ENCODE measurements around the gene SLC4A8. TPM values are rescaled to one million over a fixed set of nuclear protein-coding genes. Genes with fewer than 3 reads are reported as not detected.

SLC4A8 gene
- total and polyA plus RNA-seq, 9 of the 15 experiments (the other 6 are each of a cell fraction or from before 2014, with no cell fraction given) = 0.04 to 1.5 (median 0.12) TPM; not detected in 2

DNA sequence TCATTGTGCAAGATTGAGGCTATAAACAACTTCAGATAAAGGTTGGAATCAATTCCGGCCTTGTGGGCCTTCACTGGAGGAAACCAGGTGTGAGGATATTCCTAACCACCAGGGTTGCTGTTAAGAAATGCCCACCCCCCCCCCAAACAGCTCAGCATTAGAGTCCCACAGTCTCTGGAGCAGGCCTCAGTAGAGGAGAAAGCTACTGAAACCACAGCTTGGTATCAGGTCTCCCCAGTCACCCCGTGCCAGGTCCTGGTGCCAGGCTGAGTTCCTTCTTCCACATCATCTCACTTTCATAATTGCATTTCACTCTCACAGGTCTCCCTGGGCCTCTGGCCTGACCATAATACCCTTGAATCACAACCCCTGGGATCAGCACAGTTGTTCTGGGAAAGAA is 45.9 kb upstream of the SLC4A8 start:
- Histone ChIP-seq H3K36me3 (ENCODE audit: control insufficient read depth, insufficient read depth, low read length) (no peaks in the 10 kb centered on the region), H3K27me3 (ENCODE audit: control insufficient read depth in 2 of 2, insufficient read depth in 2 of 2, low read length in 2 of 2) (no peaks in the 10 kb centered on the region), H3K4me2 (ENCODE audit: insufficient read depth, low read length) (no peak overlapping the region), H3K4me1 (replicated peaks in 1 of 2; ENCODE audit: control insufficient read depth in 2 of 2, insufficient read depth in 2 of 2, low read length in 2 of 2) (peaks cover 2 to 3% of the 10 kb centered on the region in 2 experiments; a peak in 2 of 5 replicates), H3K27ac (ENCODE audit: extremely low read depth, low read depth, low read length) (no peak overlapping the region), H3K9me1 (ENCODE audit: control insufficient read depth, insufficient read depth, low read length) (no peaks in the 10 kb centered on the region), H2AFZ (ENCODE audit: low read depth, low read length) (no peak overlapping the region), H3K9me3 (replicated peaks; ENCODE audit: control insufficient read depth, insufficient read depth, low read depth, low read length) (no peaks in the 10 kb centered on the region), H3K79me2 (ENCODE audit: control insufficient read depth, insufficient read depth, low read length) (no peaks in the 10 kb centered on the region), H3K4me3 (no peak overlapping the region), H4K20me1 (replicated peaks; ENCODE audit: control insufficient read depth, insufficient read depth, low read length) (no peaks in the 10 kb centered on the region; the same call in 1 of the 2 replicates), H3K9ac (ENCODE audit: insufficient read depth in 1 of 2, low read depth in 2 of 2, low read length in 2 of 2) (no peak overlapping the region)
- POLR2A ChIA-PET = no interaction called here
- FAIRE-seq (no peak), DNase-seq (ENCODE audit: extremely low read depth in 1 of 4, low spot score in 3 of 4) (no peak), ATAC-seq (no peak)
- CTCF ChIA-PET (ENCODE audit: low intra/inter-chr PET ratio) = interaction anchor here (0.5 kb wide), 1 partner anchor 8 kb away, joined by 6 read pairs; no protein-coding TSS in a partner anchor
- BruUV-seq (replicated peaks) = no TSS peak
- TF ChIP-seq, protein P1, sequence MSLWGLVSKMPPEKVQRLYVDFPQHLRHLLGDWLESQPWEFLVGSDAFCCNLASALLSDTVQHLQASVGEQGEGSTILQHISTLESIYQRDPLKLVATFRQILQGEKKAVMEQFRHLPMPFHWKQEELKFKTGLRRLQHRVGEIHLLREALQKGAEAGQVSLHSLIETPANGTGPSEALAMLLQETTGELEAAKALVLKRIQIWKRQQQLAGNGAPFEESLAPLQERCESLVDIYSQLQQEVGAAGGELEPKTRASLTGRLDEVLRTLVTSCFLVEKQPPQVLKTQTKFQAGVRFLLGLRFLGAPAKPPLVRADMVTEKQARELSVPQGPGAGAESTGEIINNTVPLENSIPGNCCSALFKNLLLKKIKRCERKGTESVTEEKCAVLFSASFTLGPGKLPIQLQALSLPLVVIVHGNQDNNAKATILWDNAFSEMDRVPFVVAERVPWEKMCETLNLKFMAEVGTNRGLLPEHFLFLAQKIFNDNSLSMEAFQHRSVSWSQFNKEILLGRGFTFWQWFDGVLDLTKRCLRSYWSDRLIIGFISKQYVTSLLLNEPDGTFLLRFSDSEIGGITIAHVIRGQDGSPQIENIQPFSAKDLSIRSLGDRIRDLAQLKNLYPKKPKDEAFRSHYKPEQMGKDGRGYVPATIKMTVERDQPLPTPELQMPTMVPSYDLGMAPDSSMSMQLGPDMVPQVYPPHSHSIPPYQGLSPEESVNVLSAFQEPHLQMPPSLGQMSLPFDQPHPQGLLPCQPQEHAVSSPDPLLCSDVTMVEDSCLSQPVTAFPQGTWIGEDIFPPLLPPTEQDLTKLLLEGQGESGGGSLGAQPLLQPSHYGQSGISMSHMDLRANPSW (CRISPR knock-in tag; IDR thresholded peaks at IDR 0.05) = no peak
- no peak for TF ChIP-seq RBM17 (IDR thresholded peaks at IDR 0.05; ENCODE audit: borderline replicate concordance, low read depth, low read length)
- intact Hi-C loops (cut with micrococcal nuclease) = no loop called here
- in situ Hi-C loops (cut with MboI) = no loop called here
- WGBS (ENCODE audit: insufficient coverage, low coverage, missing lambda C conversion rate) = 67% methylated on average over 1 of the region's 2 CpGs

DNA sequence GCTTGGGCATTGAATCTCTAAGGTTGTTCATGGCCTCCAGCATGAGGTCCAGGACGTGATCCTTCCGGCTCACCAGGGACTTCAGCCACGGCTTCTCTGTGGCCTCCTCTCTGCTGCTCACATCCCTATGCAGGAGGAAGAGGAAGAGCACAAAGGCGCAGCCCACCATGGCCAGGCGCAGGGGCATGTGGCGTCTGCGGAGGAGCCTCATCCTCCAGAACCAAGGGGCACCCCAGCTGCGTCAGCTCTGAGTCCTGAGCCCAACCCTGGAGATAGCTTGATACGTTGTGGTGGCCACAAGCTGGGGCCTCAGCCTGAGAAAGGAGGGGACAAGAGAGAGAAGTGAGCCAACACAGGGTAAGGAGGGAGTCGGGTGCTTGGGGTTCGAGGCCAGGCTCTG is 45.1 kb upstream of the SLC4A8 start:
- H3K79me2 ChIP-seq (ENCODE audit: control insufficient read depth, insufficient read depth, low read length) = no peaks in the 10 kb centered on the region
- no peak overlapping the region for H3K9ac ChIP-seq (ENCODE audit: insufficient read depth in 1 of 2, low read depth in 2 of 2, low read length in 2 of 2)
- 55% methylated on average over 10 of the region's 11 CpGs for WGBS (ENCODE audit: insufficient coverage, low coverage, missing lambda C conversion rate)
- POLR2A ChIA-PET = interaction anchor here (1.8 kb wide), 1 partner anchor 9 kb away, joined by 7 read pairs; no protein-coding TSS in a partner anchor
- ATAC-seq = no peak
- no peak overlapping the region for H3K27ac ChIP-seq (ENCODE audit: extremely low read depth, low read depth, low read length)
- no peak overlapping the region for H2AFZ ChIP-seq (ENCODE audit: low read depth, low read length)
- no peaks in the 10 kb centered on the region for H3K9me3 ChIP-seq (replicated peaks; ENCODE audit: control insufficient read depth, insufficient read depth, low read depth, low read length)
- no TSS peak for BruUV-seq (replicated peaks)
- FAIRE-seq = no peak
- CTCF ChIA-PET (ENCODE audit: low intra/inter-chr PET ratio) = no interaction called here
- no peaks in the 10 kb centered on the region for H3K9me1 ChIP-seq (ENCODE audit: control insufficient read depth, insufficient read depth, low read length)
- intact Hi-C loops (cut with micrococcal nuclease) (no loop called here), in situ Hi-C loops (cut with MboI) (no loop called here)
- peaks cover 3% of the 10 kb centered on the region in 2 experiments; a peak in 2 of 5 replicates for H3K4me1 ChIP-seq (replicated peaks in 1 of 2; ENCODE audit: control insufficient read depth in 2 of 2, insufficient read depth in 2 of 2, low read length in 2 of 2)
- no peaks in the 10 kb centered on the region; the same call in 1 of the 2 replicates for H4K20me1 ChIP-seq (replicated peaks; ENCODE audit: control insufficient read depth, insufficient read depth, low read length)
- H3K36me3 ChIP-seq (ENCODE audit: control insufficient read depth, insufficient read depth, low read length) = no peaks in the 10 kb centered on the region
- DNase-seq (ENCODE audit: extremely low read depth in 1 of 4, low spot score in 3 of 4) = no peak
- no peaks in the 10 kb centered on the region for H3K27me3 ChIP-seq (ENCODE audit: control insufficient read depth in 2 of 2, insufficient read depth in 2 of 2, low read length in 2 of 2)
- H3K4me3 ChIP-seq = no peak overlapping the region
- no peak overlapping the region for H3K4me2 ChIP-seq (ENCODE audit: insufficient read depth, low read length)
- TF ChIP-seq CREM (IDR thresholded peaks at IDR 0.05; ENCODE audit: low read depth) = no peak
- TF ChIP-seq MTA1 (IDR thresholded peaks at IDR 0.05; ENCODE audit: borderline replicate concordance) = no peak
- no peak for TF ChIP-seq RFX5 (IDR thresholded peaks at IDR 0.05; ENCODE audit: low read depth, low read length)
- TF ChIP-seq, protein P2, sequence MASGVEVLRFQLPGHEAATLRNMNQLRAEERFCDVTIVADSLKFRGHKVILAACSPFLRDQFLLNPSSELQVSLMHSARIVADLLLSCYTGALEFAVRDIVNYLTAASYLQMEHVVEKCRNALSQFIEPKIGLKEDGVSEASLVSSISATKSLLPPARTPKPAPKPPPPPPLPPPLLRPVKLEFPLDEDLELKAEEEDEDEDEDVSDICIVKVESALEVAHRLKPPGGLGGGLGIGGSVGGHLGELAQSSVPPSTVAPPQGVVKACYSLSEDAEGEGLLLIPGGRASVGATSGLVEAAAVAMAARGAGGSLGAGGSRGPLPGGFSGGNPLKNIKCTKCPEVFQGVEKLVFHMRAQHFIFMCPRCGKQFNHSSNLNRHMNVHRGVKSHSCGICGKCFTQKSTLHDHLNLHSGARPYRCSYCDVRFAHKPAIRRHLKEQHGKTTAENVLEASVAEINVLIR (CRISPR knock-in tag; IDR thresholded peaks at IDR 0.05) = no peak
- no peak for TF ChIP-seq ZNF263 (CRISPR knock-in tag; IDR thresholded peaks at IDR 0.05; ENCODE audit: borderline replicate concordance)
- TF ChIP-seq MCM7 (IDR thresholded peaks at IDR 0.05) = no peak
- TF ChIP-seq ZNF217 (CRISPR knock-in tag; IDR thresholded peaks at IDR 0.05) = no peak
- no peak for TF ChIP-seq CEBPG (CRISPR knock-in tag; IDR thresholded peaks at IDR 0.05)
- TF ChIP-seq CEBPG (tag; conservative IDR thresholded peaks at IDR 0.05 in 1 of 2, IDR thresholded peaks at IDR 0.05 in 1 of 2) = no peak

Data from K562 (cell line).